GM18867 (cell line): ENCODE results near the gene MFAP5.
"Not testable (repeated sequence)": the region's sequence is repeated elsewhere in the genome, so short reads cannot be mapped to it uniquely, and the experiment has no call there.

ENCODE experiments used
- ATAC-seq: cut with Tn5 transposase; IDR thresholded peaks from one replicate; pipeline ENCODE4 v1.9.1; 2021; ENCODE audit warnings: mild to moderate bottlenecking, moderate library complexity; ENCODE audit not compliant: unreplicated experiment

The MFAP5 gene

DNA sequence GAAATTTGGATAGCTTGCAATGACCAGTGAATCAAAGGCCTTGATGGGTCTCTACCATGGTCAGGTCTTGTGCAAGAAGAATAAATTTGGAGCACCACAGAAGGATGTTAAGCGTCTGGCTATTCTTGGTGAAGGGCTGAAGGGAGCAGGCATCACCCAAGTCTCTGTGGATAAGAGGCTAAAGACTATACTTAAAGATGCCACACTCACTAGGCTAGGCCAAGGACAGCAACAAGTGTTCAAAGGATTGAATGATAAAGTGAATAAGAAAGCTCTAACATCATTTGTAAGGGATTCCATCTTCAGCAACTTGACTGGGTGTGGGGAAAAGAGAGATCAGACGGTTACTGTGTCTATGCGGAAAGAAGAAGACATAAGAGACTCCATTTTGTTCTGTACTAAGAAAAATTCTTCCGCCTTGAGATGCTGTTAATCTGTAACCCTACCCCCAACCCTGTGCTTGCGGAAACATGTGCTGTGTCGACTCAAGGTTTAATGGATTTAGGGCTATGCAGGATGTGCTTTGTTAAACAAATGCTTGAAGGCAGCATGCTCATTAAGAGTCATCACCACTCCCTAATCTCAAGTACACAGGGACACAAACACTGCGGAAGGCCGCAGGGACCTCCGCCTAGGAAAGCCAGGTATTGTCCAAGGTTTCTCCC lies 27.2 kb downstream of the MFAP5 start:
- ATAC-seq, result not testable (repeated sequence)

DNA sequence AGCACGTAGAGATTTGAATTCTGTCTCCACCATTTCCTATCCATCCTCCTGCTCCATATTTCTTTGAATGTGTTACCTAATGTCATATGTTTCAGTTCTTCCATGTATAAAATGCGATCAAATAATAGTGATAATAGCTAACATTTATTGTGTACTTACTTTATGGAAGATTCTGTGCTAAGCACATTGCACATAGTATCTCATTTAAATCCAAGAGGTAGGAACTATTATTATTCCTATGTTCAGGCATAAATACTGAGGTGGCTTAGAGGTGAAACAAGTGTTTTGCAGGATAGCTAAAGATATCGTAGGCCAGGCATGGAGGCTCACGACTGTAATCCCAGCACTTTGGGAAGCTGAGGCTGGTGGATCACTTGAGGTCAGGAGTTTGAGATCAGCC lies 32.5 kb downstream of the MFAP5 start:
- no peak for ATAC-seq

DNA sequence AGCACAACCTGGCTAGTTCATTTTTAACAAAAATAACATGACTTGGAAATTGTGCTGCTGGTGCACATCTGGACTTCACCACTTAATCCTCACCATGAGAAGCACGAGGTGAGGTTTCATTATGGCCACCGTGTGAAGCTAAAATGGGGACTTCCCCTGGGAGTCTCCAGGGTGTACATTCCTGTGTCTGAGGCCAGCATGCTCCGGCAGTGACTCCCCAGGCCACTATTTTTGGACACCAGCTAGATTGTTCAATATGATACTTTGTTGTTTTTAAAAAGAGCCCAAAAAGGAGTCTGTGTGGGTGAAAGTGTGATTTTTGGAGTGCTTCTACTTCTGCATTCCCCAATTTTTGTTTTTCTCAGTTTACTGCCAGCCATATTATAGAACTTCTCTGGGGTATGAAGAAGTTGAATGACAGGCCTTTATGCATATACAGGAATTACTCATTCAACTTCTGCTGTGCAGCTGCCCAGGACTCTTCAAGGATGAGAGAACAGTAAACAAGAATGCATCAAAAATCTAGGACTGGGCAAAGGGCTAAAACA lies 33.1 kb downstream of the MFAP5 start:
- ATAC-seq, result peak; percentile 91

DNA sequence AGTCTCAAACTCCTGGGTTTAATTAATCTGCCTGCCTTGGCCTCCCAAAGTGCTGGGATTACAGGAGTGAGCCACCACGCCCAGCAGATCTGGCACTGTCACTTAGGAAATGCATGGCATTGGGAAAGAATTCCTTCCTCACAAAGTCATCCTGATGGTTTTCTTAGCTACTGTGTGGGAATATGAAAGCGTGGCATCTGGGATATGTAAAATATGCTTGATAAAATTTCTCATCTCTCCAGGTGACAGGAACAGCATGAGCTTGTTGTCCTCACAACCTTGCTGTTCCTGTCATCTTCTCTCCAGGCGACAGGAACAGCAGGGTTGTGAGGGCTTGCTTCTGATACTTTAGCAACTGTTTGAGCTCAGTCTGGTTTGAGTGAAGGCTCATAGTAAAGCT lies 33.9 kb downstream of the MFAP5 start:
- ATAC-seq, result no peak

DNA sequence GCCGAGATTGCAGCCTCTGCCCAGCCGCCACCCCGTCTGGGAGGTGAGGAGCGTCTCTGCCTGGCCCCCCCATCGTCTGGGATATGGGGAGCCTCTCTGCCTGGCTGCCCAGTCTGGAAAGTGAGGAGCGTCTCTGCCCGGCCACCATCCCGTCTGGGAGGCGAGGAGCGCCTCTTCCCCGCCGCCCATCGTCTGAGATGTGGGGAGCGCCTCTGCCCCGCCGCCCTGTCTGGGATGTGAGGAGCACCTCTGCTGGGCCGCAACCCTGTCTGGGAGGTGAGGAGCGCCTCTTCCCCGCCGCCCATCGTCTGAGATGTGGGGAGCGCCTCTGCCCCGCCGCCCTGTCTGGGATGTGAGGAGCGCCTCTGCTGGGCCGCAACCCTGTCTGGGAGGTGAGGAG lies 37.9 kb downstream of the MFAP5 start:
- not testable (repeated sequence) for ATAC-seq

DNA sequence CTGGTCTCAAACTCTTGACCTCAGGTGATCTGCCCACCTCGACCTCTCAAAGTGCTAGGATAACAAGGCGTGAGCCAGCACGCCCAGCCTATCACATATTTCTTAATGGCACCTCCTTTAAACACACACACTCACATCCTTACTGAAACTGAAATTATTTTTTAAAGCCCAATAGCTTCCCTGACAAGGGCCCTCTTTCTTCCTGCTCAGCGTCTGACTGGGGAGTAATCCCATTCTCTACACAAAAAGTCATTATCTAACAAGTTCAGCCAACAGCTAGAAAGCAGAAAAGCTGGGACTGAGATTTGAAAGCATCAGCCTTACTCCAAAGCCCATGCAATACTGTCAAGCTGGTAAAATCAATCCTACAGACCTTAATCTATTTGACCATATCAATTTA lies 40.0 kb downstream of the MFAP5 start:
- ATAC-seq, result no peak

DNA sequence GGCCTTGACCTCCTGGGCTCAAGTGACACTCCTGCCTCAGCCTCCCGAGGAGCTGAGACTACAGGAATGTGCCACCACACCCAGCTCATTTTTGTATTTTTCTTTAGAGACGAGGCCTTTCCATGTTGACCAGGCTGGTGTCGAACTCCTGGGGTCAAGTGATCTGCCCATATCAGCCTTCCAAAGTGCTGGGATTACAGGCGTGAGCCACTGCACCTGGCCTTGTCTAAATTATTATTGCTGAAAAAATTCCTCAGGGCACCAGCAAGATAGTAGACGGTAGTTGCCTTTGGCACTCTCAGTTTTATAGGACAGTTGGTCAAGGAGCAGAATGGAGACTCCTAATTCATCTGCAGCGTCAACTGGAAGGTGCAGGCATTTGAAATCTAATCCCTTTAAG lies 47.4 kb downstream of the MFAP5 start:
- no peak for ATAC-seq

DNA sequence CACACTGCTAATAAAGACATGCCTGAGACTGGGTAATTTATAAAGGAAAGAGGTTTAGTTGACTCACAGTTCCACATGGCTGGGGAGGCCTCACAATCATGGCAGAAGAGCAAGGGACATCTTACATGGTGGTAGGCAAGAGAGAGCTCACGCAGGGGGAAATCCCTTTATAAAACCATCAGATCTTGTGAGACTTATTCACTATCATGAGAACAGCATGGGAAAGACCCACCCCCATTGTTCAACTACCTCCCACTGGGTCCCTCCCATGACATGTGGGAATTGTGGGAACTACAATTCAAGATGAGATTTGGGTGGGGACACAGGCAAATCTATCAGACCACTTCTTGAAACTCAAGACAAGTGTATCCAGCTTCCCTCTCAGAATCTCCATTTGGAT lies 48.7 kb downstream of the MFAP5 start:
- ATAC-seq, result not testable (repeated sequence)

DNA sequence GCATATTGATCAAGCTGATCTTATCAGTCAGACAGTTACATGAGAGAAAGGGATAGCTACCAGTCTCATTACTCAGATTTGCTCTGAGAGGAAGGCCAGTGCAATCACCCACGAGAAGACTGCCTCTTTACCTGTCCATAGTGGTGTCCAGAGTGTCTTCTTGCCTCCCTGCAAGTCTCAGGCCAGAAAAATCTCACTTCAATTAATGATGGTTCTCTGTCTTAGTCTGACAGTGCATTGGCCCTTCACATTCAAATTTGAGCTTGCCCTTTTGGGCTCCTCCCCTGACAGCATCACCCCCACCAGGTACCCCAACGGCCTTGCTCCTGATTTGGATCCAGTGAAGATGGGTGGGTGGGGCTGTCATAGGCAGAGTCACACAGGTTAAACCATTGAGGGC lies 50.0 kb downstream of the MFAP5 start, which contains the start of gene AICDA:
AICDA (minus strand) TSS at position 231 of the 400 bp plus-strand sequence; CDS start at position 139, 92 bp downstream.
- ATAC-seq, result no peak

DNA sequence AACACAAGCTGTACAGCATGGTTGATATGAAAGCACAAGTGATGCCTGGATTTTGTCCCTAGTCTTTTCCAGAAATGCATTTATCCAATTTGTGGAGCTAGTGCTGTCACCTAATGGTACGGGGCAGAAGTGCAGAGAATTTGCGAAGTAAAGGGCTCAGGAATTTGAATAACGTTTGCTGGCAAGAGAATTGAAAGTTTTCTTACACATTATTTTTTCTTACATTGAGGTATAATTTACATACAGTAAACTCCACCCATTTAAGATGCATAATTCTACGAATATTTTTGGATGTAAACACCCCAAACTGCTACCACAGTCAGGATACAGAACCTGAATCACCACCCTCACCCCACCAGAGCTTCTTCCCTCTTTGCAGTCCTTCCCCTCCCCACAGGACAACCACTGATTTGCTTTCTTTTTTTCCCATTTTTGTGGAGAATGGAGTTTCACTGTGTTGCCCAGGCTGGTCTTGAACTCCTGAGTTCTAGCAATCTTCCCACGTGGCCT lies 53.5 kb downstream of the MFAP5 start:
- ATAC-seq, result no peak

DNA sequence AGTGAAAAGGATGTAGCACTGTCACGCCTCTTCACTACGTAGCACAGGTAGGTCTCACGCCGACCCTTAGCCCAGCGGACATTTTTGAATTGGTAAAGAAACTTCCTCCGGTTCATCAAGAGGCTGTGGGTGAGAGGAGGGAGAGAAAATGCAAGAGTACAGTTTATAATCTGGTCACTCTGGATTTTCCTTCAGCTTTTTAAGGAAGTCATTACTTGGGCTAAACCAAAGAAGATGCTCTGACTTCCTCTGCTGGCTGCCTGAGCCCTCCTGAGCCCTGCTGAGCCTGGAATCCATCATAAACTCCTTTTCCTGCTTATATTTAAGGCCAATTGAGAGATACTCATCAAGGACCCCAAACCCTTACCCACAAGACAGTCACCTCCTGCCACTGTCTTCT lies 55.7 kb downstream of the MFAP5 start:
- no peak for ATAC-seq

DNA sequence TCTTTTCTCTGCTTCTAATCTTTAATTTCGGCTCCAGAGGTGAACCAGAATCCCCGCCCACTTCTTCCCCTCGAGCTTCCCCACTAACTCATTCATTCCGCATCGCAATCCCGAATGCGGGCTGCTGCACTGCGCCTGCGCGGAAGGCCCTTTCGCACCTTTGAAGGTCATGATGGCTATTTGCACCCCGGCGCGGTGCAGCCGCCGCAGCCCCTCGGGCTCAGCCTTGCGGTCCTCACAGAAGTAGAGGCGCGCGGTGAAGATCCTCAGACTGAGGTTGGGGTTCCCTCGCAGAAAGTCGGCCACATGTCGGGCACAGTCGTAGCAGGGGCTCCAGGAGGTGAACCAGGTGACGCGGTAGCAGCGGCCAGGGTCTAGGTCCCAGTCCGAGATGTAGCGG lies 57.6 kb downstream of the MFAP5 start:
- no peak for ATAC-seq

DNA sequence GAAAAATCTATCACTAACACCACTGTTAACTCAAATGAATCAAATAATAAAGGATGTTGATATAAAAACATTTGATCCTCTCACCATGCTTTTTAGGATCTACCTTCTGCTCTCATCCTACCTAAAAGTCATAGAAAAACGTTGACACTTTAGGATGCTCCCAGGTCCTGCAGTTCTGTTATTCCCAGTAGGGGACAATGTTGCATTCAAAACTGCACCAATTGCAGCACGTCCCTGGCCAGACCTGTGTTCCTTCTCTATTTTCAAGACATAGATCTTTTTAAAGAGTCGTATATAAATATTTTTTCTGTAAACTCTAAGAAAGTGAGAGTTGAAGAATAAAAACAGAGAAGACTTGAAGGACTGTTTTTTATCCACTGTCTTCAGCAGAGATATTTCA lies 58.8 kb downstream of the MFAP5 start:
- no peak for ATAC-seq

DNA sequence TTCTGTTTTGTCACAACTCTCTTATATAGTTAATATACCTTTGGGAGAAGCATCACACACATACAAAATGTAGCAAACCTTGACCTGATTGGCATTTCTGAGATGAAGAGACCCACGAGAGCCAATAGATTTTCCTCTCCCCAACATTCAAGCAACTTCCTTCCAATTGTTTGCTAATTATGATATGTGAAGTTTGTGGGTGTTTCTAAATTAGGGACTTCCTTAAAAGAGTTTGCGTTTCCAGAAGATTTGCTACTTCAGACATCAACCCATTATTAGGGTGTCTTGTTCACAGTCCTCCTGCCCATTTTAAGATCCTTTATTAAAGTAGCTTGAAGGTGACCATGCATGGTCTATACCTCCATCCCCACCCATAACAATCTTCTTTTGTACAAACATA lies 59.3 kb downstream of the MFAP5 start:
- ATAC-seq, result no peak

DNA sequence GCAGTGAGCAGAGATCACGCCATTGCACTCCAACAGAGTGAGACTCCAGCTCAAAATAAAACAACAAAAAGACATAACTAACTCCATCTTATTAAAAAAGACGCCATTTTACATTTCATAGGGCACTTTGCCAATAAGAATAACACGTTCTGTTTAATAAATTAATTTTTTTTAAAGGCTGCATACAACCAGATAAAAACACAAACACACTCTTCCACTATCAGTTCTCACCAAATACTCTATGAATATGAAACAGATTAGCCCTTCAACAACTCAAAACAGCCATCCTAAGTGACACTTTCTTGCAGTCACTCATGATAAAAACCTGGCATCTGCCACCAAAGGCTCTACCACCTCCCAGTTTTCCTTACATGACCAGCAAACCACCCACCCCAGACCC lies 66.1 kb downstream of the MFAP5 start:
- ATAC-seq, result no peak
